ENCODE data around the gene KIF25.

KIF25 gene

DNA sequence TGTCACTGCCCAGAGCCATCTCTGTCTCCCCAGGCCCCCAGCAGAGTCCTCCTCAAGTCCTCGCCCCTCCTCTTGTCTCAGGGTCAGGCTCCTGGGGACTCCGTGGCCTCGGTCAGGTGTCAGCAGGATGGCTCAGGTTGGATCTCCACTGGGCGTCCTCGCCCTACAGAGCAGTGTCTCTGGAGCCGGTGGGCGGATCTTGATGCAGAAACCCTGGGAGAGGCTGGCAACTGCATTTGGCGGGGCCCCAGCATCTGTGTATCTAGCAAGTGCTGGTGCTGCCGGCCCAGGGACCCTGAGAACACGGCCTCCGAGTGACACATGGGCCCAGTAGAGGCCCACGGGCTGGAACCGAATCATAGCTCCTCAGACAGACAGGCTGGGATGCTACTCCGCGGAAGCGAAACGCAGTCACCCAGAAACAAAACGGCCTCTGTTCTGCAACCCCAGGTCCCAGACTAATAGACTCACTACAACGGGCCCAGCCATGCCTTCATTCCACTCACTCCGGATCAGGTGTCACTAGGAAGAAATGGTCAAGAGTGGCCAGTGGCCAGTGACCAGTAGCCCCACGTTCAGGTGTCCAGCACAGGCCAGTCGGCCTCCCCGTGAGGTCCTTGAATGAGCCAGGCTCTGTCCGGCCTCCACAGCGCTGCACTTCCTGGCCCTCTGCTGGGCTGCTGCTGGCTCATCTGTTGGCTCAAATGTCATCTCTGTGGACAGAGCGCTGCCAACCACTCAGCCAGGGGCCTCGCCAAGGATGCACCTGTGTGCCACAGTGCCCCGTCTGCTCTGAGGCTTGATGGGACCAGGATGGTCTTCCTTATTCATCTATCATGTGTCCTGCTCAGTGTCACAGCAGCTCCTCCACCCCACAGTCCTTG lies 94.2 kb downstream of the KIF25 start:
- FAIRE-seq = no peak

DNA sequence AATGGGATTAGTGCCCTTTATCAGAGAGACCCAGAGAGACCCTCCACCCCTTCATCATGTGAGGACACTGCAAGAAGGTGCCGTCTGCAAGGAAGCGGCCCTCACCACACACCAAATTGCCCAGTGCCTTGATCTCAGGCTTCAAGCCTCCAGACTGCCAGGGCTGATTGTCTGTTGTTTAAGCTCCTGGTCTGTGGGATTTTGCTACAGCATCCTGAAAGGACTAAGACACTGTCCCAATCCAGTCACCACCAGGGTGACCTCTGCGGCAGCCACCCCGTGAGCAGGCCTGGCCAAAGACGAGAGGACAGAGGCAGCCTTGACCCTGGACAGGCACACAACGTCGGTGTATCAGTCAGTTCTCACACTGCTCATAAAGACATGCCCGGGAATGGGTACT lies 95.1 kb downstream of the KIF25 start:
- FAIRE-seq = no peak

DNA sequence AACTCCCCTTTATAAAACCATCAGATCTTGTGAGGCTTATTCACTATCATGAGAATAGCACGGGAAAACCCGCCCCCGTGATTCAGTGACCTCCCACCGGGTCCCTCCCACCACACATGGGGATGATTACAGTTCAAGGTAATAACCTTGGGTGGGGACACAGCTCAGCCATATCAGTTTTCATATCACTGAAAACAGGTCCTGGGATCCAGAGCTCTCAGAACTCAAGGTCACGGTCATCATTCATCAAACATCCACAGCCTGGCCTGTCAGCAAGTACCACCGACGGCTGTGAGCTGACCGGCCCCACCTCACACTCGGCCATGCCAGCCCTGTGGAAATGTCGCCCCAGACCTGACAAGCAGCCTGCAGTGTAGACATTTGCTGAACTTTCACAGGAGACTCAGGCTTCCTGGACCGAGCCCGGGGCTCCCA lies 95.6 kb downstream of the KIF25 start:
- no peak for FAIRE-seq

DNA sequence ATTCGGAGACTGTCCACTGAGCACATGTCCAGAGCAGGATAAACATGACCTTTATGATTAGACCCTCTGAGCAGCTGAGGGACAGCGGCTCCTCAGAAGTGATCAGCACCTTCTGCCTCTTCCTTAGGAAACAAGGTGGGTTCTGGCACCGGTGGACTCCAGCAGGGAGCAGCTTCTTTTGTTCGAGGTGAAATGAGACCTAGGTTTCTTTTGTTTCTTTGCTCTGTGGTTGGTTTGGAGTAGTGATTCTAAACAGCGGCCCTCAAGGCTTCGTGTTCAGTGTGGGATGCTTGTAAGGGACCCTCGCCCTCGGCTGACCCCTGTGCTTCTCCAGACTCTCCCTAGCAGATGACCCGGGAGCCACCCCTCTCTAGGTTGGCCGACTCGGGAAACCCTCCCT lies 96.2 kb downstream of the KIF25 start:
- FAIRE-seq = no peak
